GM08714 (cell line): ENCODE data around the gene ASTN2.
"Not testable (repeated sequence)": the region's sequence is repeated elsewhere in the genome, so short reads cannot be mapped to it uniquely, and the experiment has no call there.

Source experiments
- H3K4me3 ChIP-seq: fragments of 200-500 bp; sonication (Bioruptor generic); 2 replicates; pipeline ENCODE4 v1.5.1; 2014; ENCODE audit warnings: mild to moderate bottlenecking, low read length, inconsistent platforms
- ZNF274 ChIP-seq: IDR thresholded peaks from 2 replicates; pipeline ENCODE4 v1.6.1; 2012; ENCODE audit warnings: mild to moderate bottlenecking, low read depth, low read length

ASTN2 gene

GRCh38 chr9:116468369-116468768 lies 946.5 kb downstream of the ASTN2 start:
- no peak for TF ChIP-seq ZNF274

GRCh38 chr9:116467740-116468351 lies 947.0 kb downstream of the ASTN2 start:
- no peak overlapping the region for H3K4me3 ChIP-seq
- no peak for TF ChIP-seq ZNF274

More at GRCh38 chr9:116468369-116468768, 946.5 kb downstream of the ASTN2 start:
- no peak overlapping the region for H3K4me3 ChIP-seq

GRCh38 chr9:116466271-116467235 lies 948.3 kb downstream of the ASTN2 start:
- no peak for TF ChIP-seq ZNF274
- no peak overlapping the region for H3K4me3 ChIP-seq

DNA sequence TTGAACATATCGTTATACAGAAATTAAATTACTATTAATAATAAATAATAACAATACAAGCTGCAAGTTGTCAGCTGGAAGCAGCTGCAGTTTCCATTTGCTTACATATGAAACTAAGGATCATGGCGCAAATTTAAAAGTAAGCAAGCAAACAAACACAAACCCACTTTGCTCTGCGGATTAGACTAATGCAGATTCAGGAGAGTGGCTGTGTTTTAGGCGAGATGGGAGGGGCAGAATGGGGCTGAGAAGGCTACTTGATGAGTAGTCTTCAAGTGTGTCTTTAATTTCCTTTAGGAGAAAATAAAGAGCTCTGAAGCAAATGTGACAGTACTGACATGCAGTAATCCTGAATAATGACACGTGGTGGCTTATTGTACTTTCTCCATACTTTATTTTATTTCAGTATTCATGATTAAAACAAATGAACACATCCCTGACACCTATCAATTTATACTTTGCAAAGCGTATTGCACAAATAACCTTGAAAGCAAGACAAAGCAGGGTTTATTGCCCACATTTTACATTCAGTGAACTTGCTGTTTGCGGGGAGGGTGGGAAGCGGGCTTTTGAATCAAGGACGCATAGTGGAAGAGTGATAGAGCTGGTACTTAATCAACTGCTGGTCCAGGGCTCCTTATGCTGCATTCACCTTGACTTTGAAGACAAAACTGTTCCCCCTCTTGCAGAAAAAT lies 949.1 kb downstream of the ASTN2 start:
- TF ChIP-seq ZNF274 = no peak

GRCh38 chr9:116464987-116465571 lies 949.8 kb downstream of the ASTN2 start:
- H3K4me3 ChIP-seq = no peak overlapping the region
- TF ChIP-seq ZNF274 = no peak

More for the DNA sequence above, 949.1 kb downstream of the ASTN2 start:
- H3K4me3 ChIP-seq = no peak overlapping the region

DNA sequence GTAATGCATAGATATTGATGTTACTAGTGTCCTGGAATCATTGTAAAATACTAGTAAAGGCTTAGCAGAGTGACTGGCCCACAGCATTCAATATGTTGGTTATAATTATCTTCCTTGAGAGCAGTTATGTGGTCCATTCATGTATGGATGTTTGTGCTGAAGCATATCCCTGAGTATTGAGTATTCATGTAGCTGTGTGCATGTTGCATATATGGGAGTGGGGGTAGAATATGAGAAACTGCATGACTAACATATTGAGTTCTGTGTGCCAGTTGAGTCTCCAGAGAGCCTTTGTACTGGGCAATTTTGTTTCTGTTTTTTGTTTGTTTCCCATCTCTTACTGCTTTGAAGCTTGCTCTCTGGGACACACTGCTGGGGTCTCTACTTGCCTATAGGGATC lies 950.4 kb downstream of the ASTN2 start:
- no peak overlapping the region for H3K4me3 ChIP-seq
- no peak for TF ChIP-seq ZNF274

DNA sequence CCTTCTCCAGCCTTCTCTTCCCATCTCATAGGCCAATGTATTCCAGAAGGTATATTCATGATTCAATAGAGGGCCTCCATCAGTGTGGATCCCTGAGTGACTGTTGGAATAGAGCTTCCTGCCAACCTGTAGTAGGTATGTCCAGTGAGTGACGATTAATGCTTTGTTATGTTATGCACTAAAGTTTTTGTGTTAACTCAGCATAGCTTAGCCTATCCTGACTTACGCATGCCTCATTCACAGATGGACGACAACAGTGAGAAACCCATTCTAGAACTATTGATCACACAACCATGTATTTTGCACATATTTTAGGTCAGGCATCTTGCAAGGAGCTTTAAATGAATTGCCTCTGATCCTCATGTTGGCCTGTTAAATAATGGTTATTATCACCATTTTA lies 953.2 kb downstream of the ASTN2 start:
- H3K4me3 ChIP-seq = no peak overlapping the region
- no peak for TF ChIP-seq ZNF274

GRCh38 chr9:116460026-116460425 lies 954.8 kb downstream of the ASTN2 start:
- no peak for TF ChIP-seq ZNF274
- no peak overlapping the region for H3K4me3 ChIP-seq

- no peak for TF ChIP-seq ZNF274
- H3K4me3 ChIP-seq = no peak overlapping the region
Observed at GRCh38 chr9:116459576-116459975, 955.3 kb downstream of the ASTN2 start.

- no peak for TF ChIP-seq ZNF274
Observed at GRCh38 chr9:116456490-116457088, 958.3 kb downstream of the ASTN2 start.

GRCh38 chr9:116454539-116454938 lies 960.3 kb downstream of the ASTN2 start:
- not testable (repeated sequence) for H3K4me3 ChIP-seq

More at GRCh38 chr9:116456490-116457088, 958.3 kb downstream of the ASTN2 start:
- no peak overlapping the region for H3K4me3 ChIP-seq

- TF ChIP-seq ZNF274 = no peak
- H3K4me3 ChIP-seq = no peak overlapping the region
Observed at GRCh38 chr9:116453785-116454184, 961.1 kb downstream of the ASTN2 start.

DNA sequence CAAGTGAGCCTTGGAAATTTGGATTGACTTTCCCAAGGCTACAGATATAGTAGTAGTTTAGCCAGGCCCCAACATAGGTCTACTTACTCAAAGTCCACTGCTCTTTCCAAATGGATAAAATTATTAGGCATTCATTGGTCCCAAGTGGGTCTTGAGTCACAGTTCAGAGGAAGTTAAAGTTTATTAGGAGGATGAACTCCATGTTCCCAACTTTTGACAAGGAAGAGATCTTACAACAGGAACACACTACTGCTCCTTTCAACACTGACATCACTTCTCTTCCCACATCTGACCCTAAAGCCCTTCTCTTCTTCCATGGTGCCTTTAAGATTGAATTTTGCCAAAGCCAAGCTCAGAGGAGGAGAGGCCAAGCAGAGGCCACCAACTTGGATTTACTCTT lies 962.2 kb downstream of the ASTN2 start:
- no peak for TF ChIP-seq ZNF274
- H3K4me3 ChIP-seq = no peak overlapping the region

GRCh38 chr9:116452227-116452626 lies 962.6 kb downstream of the ASTN2 start:
- H3K4me3 ChIP-seq = no peak overlapping the region
- TF ChIP-seq ZNF274 = no peak
